ENCODE data around the gene CSF2RB.

Gene CSF2RB

GRCh38 chr22:36924151-36924698 lies 10.8 kb downstream of the CSF2RB start:
- no peak overlapping the region for H3K4me3 ChIP-seq (replicated peaks in 1 of 2; ENCODE audit: low read depth in 2 of 2, low read length in 2 of 2)
- DNase-seq (ENCODE audit: low read depth in 2 of 2) = no peak
- no peak for TF ChIP-seq CTCF (IDR thresholded peaks at IDR 0.05; ENCODE audit: low read depth, low read length)

DNA sequence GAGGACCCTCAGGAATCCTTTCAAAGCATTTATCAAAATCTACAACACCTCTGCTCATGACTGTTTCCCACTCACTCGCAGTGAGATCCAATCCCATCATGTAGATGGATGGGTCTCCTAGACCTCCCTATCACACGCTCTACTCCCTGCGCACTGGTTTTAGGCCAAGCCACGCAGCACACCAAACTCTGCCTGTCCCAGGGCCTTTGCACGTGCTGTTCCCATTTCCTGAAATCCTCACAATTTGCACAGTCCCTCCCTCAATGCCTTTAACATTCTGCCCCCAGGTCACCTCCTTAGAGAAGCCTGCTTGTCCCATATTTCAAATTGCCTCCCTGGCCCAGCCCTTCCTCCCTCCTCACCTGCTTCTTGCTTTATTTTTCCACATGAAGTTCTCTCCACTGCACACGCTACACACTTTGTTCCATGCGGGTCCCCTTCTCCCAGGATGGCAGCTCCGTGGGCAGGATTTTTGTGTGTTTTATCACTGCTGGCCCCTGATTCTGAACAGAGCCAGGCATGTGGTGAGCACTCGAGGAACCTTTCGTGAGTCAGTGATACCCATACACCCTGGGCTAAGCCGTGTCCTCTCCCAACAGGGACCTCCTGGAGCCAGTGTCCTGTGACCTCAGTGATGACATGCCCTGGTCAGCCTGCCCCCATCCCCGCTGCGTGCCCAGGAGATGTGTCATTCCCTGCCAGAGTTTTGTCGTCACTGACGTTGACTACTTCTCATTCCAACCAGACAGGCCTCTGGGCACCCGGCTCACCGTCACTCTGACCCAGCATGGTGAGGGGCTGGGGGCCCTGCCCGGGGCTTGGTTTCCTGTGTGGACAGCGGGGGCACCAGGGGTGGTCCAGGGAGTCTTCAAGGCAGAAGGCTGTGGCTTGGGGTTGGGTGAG lies 12.2 kb downstream of the CSF2RB start:
- peak; percentile 9 to 23 for DNase-seq (ENCODE audit: low read depth in 2 of 2)
- H3K4me3 ChIP-seq (replicated peaks in 1 of 2; ENCODE audit: low read depth in 2 of 2, low read length in 2 of 2) = no peak overlapping the region
- TF ChIP-seq CTCF (IDR thresholded peaks at IDR 0.05; ENCODE audit: low read depth, low read length) = no peak

DNA sequence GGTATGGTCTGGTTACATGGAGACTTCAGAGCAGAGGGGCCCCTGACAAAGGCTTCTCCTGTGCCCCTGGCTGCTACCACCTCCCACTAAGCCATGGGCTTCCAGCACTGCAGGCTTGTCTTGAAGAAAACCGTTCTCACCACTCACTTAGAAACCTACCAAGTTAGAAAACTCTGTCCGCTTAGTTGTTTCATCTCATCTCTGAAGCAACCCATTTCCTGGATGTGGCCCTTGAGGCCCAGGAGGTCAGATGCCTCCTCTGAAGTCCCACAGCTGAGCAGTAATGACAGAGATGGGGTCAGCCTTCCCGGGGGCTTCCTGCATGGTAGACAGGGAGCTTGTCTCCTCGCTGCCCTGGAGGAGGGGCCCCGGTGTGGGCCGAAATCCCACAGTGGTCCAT lies 12.9 kb downstream of the CSF2RB start:
- no peak overlapping the region for H3K4me3 ChIP-seq (replicated peaks in 1 of 2; ENCODE audit: low read depth in 2 of 2, low read length in 2 of 2)
- DNase-seq (ENCODE audit: low read depth in 2 of 2) = no peak
- TF ChIP-seq CTCF (IDR thresholded peaks at IDR 0.05; ENCODE audit: low read depth, low read length) = no peak

DNA sequence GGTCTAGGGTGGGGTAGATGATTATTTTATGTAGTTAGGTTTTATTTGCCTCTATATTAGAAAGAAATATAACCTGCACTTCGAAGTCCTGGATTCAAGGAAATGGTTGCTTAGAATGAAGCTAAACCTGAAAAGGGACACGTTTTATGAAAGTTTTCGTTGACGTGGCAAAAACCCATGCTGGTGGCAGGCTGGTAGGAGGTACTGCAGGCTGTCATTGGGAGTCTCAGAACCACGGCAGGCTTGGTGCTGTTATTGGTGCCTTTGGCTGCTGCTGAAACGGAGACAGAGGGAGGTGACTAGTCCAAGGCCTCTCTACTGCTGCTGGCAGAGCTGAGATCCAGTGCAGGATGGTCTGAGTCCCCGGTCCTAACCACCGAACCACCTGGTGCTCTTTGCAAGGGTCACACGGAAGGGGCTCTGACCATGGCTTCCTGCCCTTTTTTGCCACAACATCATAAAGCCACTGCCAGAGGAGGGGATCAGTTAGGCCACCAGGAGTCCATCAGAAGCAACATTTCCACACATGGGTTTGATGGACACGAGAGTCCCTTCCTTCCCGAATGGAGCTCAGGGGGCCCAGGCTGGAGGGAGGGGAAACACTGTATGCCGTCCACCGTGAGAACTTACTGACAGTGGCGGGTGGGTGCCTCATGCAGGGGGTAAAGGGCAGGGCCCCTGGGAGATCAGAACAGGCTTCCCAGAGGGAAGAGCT lies 13.4 kb downstream of the CSF2RB start:
- H3K4me3 ChIP-seq (replicated peaks in 1 of 2; ENCODE audit: low read depth in 2 of 2, low read length in 2 of 2) = no peak overlapping the region
- TF ChIP-seq CTCF (IDR thresholded peaks at IDR 0.05; ENCODE audit: low read depth, low read length) = no peak
- no peak for DNase-seq (ENCODE audit: low read depth in 2 of 2)

DNA sequence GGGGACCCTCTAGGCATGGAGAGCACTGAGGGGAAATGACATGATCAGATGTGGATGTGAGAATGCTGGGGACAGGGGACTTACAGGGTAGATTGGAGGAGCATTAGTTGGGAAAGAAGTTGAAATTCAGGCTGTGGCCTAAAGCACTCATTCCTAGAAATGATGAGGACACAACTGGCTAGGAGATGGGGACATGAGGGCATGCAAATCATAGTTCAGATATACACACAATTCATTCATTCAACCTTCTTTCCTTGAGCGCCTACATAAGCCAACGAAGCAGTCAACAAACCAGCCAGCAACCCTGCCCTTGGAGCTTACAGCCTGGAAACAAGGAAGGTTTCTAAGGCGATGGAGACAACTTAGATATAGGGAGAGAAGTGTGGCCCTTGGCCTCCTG lies 14.2 kb downstream of the CSF2RB start:
- no peak for TF ChIP-seq CTCF (IDR thresholded peaks at IDR 0.05; ENCODE audit: low read depth, low read length)

DNA sequence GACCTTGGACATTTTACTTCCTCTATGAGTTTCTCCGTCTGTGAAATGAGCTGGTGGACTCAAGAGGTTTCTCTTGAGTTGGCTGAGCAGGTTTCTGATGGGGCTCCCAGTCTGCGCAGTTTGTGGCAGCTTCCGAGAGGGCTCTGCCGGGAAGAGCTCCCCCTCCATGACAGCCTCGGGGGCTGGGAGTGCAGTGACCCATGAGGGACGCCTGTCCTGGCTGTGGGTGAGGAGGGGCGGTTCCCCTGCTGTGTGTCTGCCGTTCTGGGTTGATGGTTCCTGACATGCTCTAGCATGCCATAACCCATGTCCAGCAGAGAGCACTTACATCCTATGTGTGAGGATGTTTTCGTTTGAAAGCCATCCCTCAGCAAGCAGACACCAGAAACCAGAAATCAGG lies 14.8 kb downstream of the CSF2RB start:
- no peak overlapping the region for H3K4me3 ChIP-seq (replicated peaks in 1 of 2; ENCODE audit: low read depth in 2 of 2, low read length in 2 of 2)
- DNase-seq (ENCODE audit: low read depth in 2 of 2) = no peak
- no peak for TF ChIP-seq CTCF (IDR thresholded peaks at IDR 0.05; ENCODE audit: low read depth, low read length)

More for the DNA sequence above, 14.2 kb downstream of the CSF2RB start:
- no peak overlapping the region for H3K4me3 ChIP-seq (replicated peaks in 1 of 2; ENCODE audit: low read depth in 2 of 2, low read length in 2 of 2)
- no peak for DNase-seq (ENCODE audit: low read depth in 2 of 2)
